GM21528 (cell line): Measurements from ENCODE around the gene ATXN7L1.
A peak's percentile ranks its signal among the peaks of the same experiment; 100 is the strongest.

Experiments
- ATAC-seq: cut with Tn5 transposase; IDR thresholded peaks from one replicate; pipeline ENCODE4 v1.9.1; 2021; ENCODE audit warnings: mild to moderate bottlenecking, moderate library complexity; ENCODE audit not compliant: unreplicated experiment, low FRiP score

Gene ATXN7L1

GRCh38 chr7:105689067-105689819 is 187.2 kb downstream of the ATXN7L1 start:
- no peak for ATAC-seq

GRCh38 chr7:105688617-105689016 is 187.8 kb downstream of the ATXN7L1 start:
- ATAC-seq: no peak

GRCh38 chr7:105685161-105685560 is 191.2 kb downstream of the ATXN7L1 start:
- ATAC-seq: no peak

GRCh38 chr7:105682341-105683060 is 193.9 kb downstream of the ATXN7L1 start:
- ATAC-seq: no peak

GRCh38 chr7:105680505-105681187 is 195.8 kb downstream of the ATXN7L1 start:
- ATAC-seq: no peak

- ATAC-seq: peak; percentile 51
These were observed 197.4 kb downstream of the ATXN7L1 start for GRCh38 chr7:105678811-105679495.

- ATAC-seq: peak; percentile 66
These were observed 198.4 kb downstream of the ATXN7L1 start for GRCh38 chr7:105677817-105678573.

- no peak for ATAC-seq
These were observed 199.0 kb downstream of the ATXN7L1 start for GRCh38 chr7:105677410-105677730.

GRCh38 chr7:105675934-105676371 is 200.4 kb downstream of the ATXN7L1 start:
- no peak for ATAC-seq

GRCh38 chr7:105674200-105674920 is 202.0 kb downstream of the ATXN7L1 start:
- ATAC-seq: no peak

- no peak for ATAC-seq
These were observed 202.9 kb downstream of the ATXN7L1 start for GRCh38 chr7:105673367-105674084.

GRCh38 chr7:105672801-105673200 is 203.6 kb downstream of the ATXN7L1 start:
- no peak for ATAC-seq

GRCh38 chr7:105666324-105666723 is 210.1 kb downstream of the ATXN7L1 start:
- ATAC-seq: no peak

- no peak for ATAC-seq
These were observed 210.7 kb downstream of the ATXN7L1 start for GRCh38 chr7:105665684-105666083.

- ATAC-seq: no peak
These were observed 211.4 kb downstream of the ATXN7L1 start for GRCh38 chr7:105664816-105665525.

- no peak for ATAC-seq
These were observed 213.4 kb downstream of the ATXN7L1 start for GRCh38 chr7:105662998-105663397.

- ATAC-seq: no peak
These were observed 214.8 kb downstream of the ATXN7L1 start for GRCh38 chr7:105661625-105662024.

- no peak for ATAC-seq
These were observed 219.4 kb downstream of the ATXN7L1 start for GRCh38 chr7:105656922-105657521.
